Suprapubic skin (tissue), 4 donors: Measurements from ENCODE around the gene RAP1B. TPM values are rescaled to one million over a fixed set of nuclear protein-coding genes. Genes with fewer than 3 reads are reported as not detected.

Source experiments
- DNase-seq, 2 donors: peaks; one replicate each; pipeline ENCODE4 v3.0.0-alpha.2; 2019; ENCODE audit warnings: low spot score in 2 of 2
- H3K27ac ChIP-seq: fragments of 200-600 bp; sonication (generic); one replicate; pipeline ENCODE4 v1.5.1; 2019
- H3K27me3 ChIP-seq: fragments of 200-600 bp; sonication (generic); one replicate; pipeline ENCODE4 v1.5.1; 2019
- H3K36me3 ChIP-seq: fragments of 200-600 bp; sonication (generic); one replicate; pipeline ENCODE4 v1.5.1; 2019
- H3K4me1 ChIP-seq: fragments of 200-600 bp; sonication (generic); one replicate; pipeline ENCODE4 v1.5.1; 2019
- H3K4me3 ChIP-seq: fragments of 200-600 bp; sonication (generic); one replicate; pipeline ENCODE4 v1.5.1; 2019; ENCODE audit warnings: mild to moderate bottlenecking
- H3K9me3 ChIP-seq: fragments of 200-600 bp; sonication (generic); one replicate; pipeline ENCODE4 v1.5.1; 2019
- EP300 ChIP-seq: sonication (generic); formaldehyde crosslinking; IDR thresholded peaks from one replicate; pipeline ENCODE4 v1.6.1; 2017; ENCODE audit warnings: antibody characterized with exemption
- POLR2A ChIP-seq, 2 donors: fragments of 450-650 bp; IDR thresholded peaks; one replicate each; pipeline ENCODE4 v1.6.1; 2017; ENCODE audit warnings: antibody characterized with exemption in 2 of 2, mild to moderate bottlenecking in 2 of 2, moderate library complexity in 2 of 2
- POLR2AphosphoS5 ChIP-seq, 3 donors: sonication (generic); formaldehyde crosslinking; IDR thresholded peaks; one replicate each; pipeline ENCODE4 v1.6.1; 2017; ENCODE audit warnings: antibody characterized with exemption in 3 of 3
- WGBS: methylation state at CpG from one replicate; pipeline ENCODE4 v1.1.5; 2018; 5-methylcytosine and 5-hydroxymethylcytosine counted together
- total RNA-seq, 4 donors: library from RNA; depleted of rRNA; stranded (reverse); fragments of >200 nt; gene quantifications; one replicate each; pipeline ENCODE4 v1.1.0, GENCODE V29; 2016
- TF ChIP-seq, protein P1 (sequence below), 2 donors: fragments of 200-600 bp in 1 of 2; fragments of 450-650 bp in 1 of 2; sonication (generic) in 1 of 2; IDR thresholded peaks; one replicate each; pipeline ENCODE4 v1.5.1; 2016 to 2019; ENCODE audit warnings: antibody characterized with exemption in 2 of 2, mild to moderate bottlenecking in 1 of 2, moderate library complexity in 1 of 2

The RAP1B gene
- total RNA-seq, 4 donors from 2014 or later: 95.2 to 154 (median 115) TPM

DNA sequence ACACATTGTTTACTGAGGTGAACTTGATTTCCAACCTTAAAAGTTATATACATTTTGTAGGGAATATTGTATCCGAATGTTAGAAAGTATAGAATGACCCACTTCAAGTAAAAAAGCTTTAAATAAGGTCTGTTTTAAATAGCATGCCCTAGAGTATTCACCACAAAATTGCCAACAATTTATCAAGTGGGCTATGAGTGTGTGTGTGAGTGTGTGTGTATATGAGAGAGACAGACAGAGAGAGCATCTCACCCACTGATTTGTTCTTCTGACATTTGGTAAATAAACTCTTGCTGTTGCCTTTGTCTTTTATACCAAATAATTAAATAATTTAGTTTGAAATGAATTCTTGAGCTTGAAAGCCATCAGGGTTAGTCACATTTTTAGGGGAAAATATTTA, 29.8 kb upstream of the RAP1B start:
- WGBS: 98% methylated on average over 1 of the region's 1 CpG
- DNase-seq: no peak
- H3K27me3 ChIP-seq: no peaks in the 10 kb centered on the region
- H3K36me3 ChIP-seq: no peaks in the 10 kb centered on the region
- no peak overlapping the region for H3K4me3 ChIP-seq
- H3K9me3 ChIP-seq: no peaks in the 10 kb centered on the region
- H3K4me1 ChIP-seq: no peaks in the 10 kb centered on the region
- no peak overlapping the region for H3K27ac ChIP-seq
- TF ChIP-seq, protein P1, sequence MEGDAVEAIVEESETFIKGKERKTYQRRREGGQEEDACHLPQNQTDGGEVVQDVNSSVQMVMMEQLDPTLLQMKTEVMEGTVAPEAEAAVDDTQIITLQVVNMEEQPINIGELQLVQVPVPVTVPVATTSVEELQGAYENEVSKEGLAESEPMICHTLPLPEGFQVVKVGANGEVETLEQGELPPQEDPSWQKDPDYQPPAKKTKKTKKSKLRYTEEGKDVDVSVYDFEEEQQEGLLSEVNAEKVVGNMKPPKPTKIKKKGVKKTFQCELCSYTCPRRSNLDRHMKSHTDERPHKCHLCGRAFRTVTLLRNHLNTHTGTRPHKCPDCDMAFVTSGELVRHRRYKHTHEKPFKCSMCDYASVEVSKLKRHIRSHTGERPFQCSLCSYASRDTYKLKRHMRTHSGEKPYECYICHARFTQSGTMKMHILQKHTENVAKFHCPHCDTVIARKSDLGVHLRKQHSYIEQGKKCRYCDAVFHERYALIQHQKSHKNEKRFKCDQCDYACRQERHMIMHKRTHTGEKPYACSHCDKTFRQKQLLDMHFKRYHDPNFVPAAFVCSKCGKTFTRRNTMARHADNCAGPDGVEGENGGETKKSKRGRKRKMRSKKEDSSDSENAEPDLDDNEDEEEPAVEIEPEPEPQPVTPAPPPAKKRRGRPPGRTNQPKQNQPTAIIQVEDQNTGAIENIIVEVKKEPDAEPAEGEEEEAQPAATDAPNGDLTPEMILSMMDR (IDR thresholded peaks at IDR 0.05): no peak
- TF ChIP-seq EP300: no peak

DNA sequence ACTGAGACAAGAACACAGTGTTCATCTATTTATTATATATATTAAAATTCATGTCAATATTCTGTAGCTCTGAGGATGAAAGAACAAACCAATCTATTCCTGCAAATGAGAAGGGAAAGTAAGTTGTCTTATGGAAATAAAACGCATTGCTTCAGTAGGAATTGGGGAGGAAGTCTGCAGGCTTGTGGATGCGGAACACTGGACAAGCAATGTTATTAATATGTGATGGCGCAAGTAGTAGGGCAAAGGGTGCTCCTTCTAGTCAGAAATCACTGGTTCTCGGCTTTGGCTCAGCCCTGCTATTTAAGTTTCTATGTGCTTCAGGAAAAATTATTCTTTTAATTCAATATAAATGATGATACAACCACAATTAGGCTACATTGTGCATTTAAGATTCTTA, 28.8 kb upstream of the RAP1B start:
- 93% methylated on average over 4 of the region's 4 CpGs for WGBS

DNA sequence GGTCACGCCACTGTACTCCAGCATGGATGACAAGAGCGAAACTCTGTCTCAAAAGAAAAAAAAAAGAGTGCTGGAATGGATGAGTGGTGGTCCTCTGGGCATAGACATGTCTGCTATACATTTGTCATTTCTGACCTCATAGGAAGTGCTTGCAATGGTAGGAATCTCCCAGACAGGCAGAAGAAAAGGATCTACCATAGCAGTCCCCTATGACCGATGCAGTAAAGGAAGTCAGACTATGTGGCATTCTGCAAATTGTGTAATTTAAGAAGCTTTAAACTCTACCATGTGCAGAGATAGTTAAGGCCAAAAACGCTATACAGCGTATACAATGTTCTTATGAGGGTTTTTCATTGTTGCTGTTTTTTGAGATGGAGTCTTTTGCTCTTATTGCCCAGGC, 24.7 kb upstream of the RAP1B start:
- Histone ChIP-seq H3K27me3 (no peaks in the 10 kb centered on the region), H3K9me3 (peaks cover 11% of the 10 kb centered on the region), H3K36me3 (no peaks in the 10 kb centered on the region), H3K27ac (no peak overlapping the region), H3K4me3 (no peak overlapping the region), H3K4me1 (no peaks in the 10 kb centered on the region)
- DNase-seq: no peak
- 89% methylated on average over 5 of the region's 5 CpGs for WGBS
- TF ChIP-seq POLR2AphosphoS5 (IDR thresholded peaks at IDR 0.05) (no peak), POLR2A (IDR thresholded peaks at IDR 0.05) (no peak), EP300 (no peak)
- TF ChIP-seq, protein P1 (IDR thresholded peaks at IDR 0.05): no peak

More for the DNA sequence above, 28.8 kb upstream of the RAP1B start:
- no peak overlapping the region for H3K4me3 ChIP-seq
- H3K36me3 ChIP-seq: no peaks in the 10 kb centered on the region
- no peak overlapping the region for H3K27ac ChIP-seq
- no peaks in the 10 kb centered on the region for H3K27me3 ChIP-seq
- H3K9me3 ChIP-seq: no peaks in the 10 kb centered on the region
- no peaks in the 10 kb centered on the region for H3K4me1 ChIP-seq
- DNase-seq: no peak
- TF ChIP-seq POLR2A (IDR thresholded peaks at IDR 0.05): no peak
- TF ChIP-seq, protein P1 (IDR thresholded peaks at IDR 0.05): no peak

DNA sequence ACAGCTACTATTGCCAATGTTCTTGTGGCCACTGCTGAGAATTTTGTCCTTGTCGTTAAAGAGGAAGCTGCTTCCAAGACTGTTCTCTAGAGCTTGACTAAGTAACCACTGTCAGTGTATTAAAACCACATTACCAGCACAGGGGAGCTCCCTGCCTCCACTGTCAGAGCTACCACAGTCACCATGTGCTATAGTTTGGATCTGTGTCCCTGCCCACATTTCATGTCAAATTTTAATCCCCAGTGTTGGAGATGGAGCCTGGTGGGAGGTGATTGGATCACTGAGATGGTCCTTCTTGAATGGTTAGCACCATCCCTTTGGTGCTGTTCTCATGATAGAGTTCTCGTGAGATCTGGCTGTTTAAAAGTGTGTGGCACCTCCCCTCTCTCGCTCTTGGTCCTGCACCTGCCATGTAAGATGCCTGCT, 23.2 kb upstream of the RAP1B start:
- Histone ChIP-seq H3K27ac (no peak overlapping the region), H3K36me3 (no peaks in the 10 kb centered on the region), H3K9me3 (peaks cover 11% of the 10 kb centered on the region), H3K4me1 (no peaks in the 10 kb centered on the region), H3K4me3 (no peak overlapping the region), H3K27me3 (no peaks in the 10 kb centered on the region)
- WGBS: 91% methylated on average over 3 of the region's 3 CpGs
- TF ChIP-seq EP300 (no peak), POLR2AphosphoS5 (IDR thresholded peaks at IDR 0.05) (no peak), POLR2A (IDR thresholded peaks at IDR 0.05) (no peak)
- TF ChIP-seq, protein P1 (IDR thresholded peaks at IDR 0.05): no peak
- DNase-seq: no peak

DNA sequence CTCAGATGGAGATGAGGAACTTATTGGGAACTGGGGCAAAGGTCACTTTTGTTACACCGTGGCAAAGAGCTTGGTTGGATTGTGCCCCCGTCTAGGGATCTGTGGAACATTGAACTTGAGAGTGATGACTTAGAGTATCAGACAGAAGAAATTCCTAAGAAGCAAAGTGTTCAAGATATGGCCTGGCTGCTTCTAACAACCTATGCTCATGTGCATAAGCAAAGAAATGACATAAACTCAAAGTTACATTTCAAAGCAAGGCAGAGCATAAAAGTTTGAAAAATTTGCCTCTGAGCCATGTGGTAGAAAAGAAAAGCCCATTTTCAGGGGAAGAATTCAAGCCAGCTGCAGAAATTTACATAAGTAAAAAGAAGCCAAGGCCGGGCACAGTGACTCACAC, 21.5 kb upstream of the RAP1B start:
- DNase-seq: no peak
- no peaks in the 10 kb centered on the region for H3K36me3 ChIP-seq
- H3K4me1 ChIP-seq: no peaks in the 10 kb centered on the region
- no peak overlapping the region for H3K4me3 ChIP-seq
- no peak overlapping the region for H3K27ac ChIP-seq
- 90% methylated on average over 3 of the region's 3 CpGs for WGBS
- H3K27me3 ChIP-seq: no peaks in the 10 kb centered on the region
- H3K9me3 ChIP-seq: peaks cover 11% of the 10 kb centered on the region
- TF ChIP-seq POLR2AphosphoS5 (IDR thresholded peaks at IDR 0.05) (no peak), POLR2A (IDR thresholded peaks at IDR 0.05) (no peak), EP300 (no peak)
- TF ChIP-seq, protein P1 (IDR thresholded peaks at IDR 0.05): no peak
